A673 (cell line): ENCODE results near the gene BACH2. TPM values are rescaled to one million over a fixed set of nuclear protein-coding genes. Genes with fewer than 3 reads are reported as not detected.

Experiments
- BruUV-seq: library from RNA; stranded (reverse); fragments of 400-500 nt; replicated peaks from 2 replicates; lab custom pipeline; 2021; lab: Mats Ljungman, UMichigan
- CTCF ChIA-PET: fragments of 300-600 bp; sonication (Branson Sonifier 250); formaldehyde crosslinking; loops from one replicate; lab custom pipeline; 2022; ENCODE audit warnings: antibody characterized with exemption; lab: Charles Lee
- POLR2A ChIA-PET: fragments of 300-600 bp; sonication (Branson Sonifier 250); formaldehyde crosslinking; loops from one replicate; lab custom pipeline; 2022; ENCODE audit warnings: antibody characterized with exemption; ENCODE audit not compliant: low non-redundant PET; lab: Charles Lee
- DNase-seq: peaks from one replicate; pipeline ENCODE4 v3.0.0-alpha.2; 2015; ENCODE audit warnings: low spot score
- H3K27ac ChIP-seq: fragments of 200-600 bp; sonication (generic); 2 replicates; pipeline ENCODE4 v1.5.1; 2016; ENCODE audit warnings: mixed run types, low read depth, mild to moderate bottlenecking, mixed read lengths, antibody characterized with exemption, low read length; ENCODE audit not compliant: poor library complexity, severe bottlenecking
- H3K27me3 ChIP-seq: fragments of 200-600 bp; sonication (generic); replicated peaks from 2 replicates; pipeline ENCODE4 v1.6.1; 2017; ENCODE audit warnings: mixed run types, low read depth, mild to moderate bottlenecking, mixed read lengths, antibody characterized with exemption, low read length; ENCODE audit not compliant: insufficient read depth, poor library complexity
- H3K36me3 ChIP-seq: fragments of 200-600 bp; sonication (generic); 2 replicates; pipeline ENCODE4 v1.6.1; 2016; ENCODE audit warnings: mixed run types, mild to moderate bottlenecking, mixed read lengths, antibody characterized with exemption, low read length; ENCODE audit not compliant: insufficient read depth, poor library complexity, severe bottlenecking
- H3K4me1 ChIP-seq: fragments of 200-600 bp; sonication (generic); 2 replicates; pipeline ENCODE4 v1.6.1; 2017; ENCODE audit warnings: mixed run types, mild to moderate bottlenecking, mixed read lengths, antibody characterized with exemption, low read length; ENCODE audit not compliant: insufficient read depth, poor library complexity, severe bottlenecking
- H3K4me3 ChIP-seq: fragments of 200-600 bp; sonication (generic); 2 replicates; pipeline ENCODE4 v1.5.1; 2016; ENCODE audit warnings: low read depth, mixed run types, mild to moderate bottlenecking, mixed read lengths, low read length; ENCODE audit not compliant: poor library complexity, severe bottlenecking
- H3K9me3 ChIP-seq: fragments of 200-600 bp; sonication (generic); 2 replicates; pipeline ENCODE4 v1.6.1; 2016; ENCODE audit warnings: mixed run types, low read depth, mild to moderate bottlenecking, mixed read lengths, antibody characterized with exemption, low read length; ENCODE audit not compliant: poor library complexity, severe bottlenecking
- EZH2 ChIP-seq: fragments of 200-600 bp; sonication (generic); IDR thresholded peaks from 2 replicates; pipeline ENCODE4 v1.6.1; 2017; ENCODE audit warnings: borderline replicate concordance, low read depth, mild to moderate bottlenecking, mixed read lengths, antibody characterized with exemption, low read length; ENCODE audit not compliant: poor library complexity, severe bottlenecking
- intact Hi-C: fragments of 100-400 bp; cut with micrococcal nuclease; formaldehyde crosslinking; loops from one replicate; pipeline ENCODE4 v1.10.0; 2022; ENCODE audit not compliant: unreplicated experiment
- total RNA-seq: library from RNA; stranded (reverse); gene quantifications from 2 replicates; pipeline ENCODE4 v1.2.3, GENCODE V29; 2021
- TF ChIP-seq, protein P1 (sequence below): fragments of 300-800, 200-600 bp; sonication (generic); conservative IDR thresholded peaks from 2 replicates; pipeline ENCODE4 v1.5.1; 2017; ENCODE audit warnings: low read depth, mild to moderate bottlenecking, antibody characterized with exemption, low read length, moderate library complexity, mixed read lengths

BACH2 gene
- total RNA-seq, 1 experiment from 2014 or later, result 0.37 TPM

DNA sequence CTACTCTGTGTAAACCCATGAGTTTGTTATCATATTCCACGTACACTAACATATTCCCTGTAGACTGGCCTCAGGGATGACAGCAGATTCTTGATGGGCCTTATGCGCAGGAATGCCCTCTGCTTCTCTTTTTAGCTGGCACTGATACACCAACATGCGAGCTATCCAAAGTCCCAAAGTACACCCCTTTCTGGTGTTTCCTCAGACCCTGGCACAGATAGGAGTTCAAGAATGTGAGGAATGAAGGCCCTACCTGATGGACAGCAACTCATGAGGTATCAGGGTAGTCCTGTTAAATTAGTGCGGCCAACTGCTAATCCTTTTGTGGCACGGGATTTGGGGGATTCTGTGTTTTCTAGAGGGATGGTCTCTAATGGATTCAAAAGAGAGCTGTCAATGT, 93.0 kb downstream of the BACH2 start:
- no peak for DNase-seq
- Histone ChIP-seq H3K4me3 (no peak overlapping the region), H3K9me3 (no peaks in the 10 kb centered on the region), H3K27ac (no peak overlapping the region), H3K4me1 (no peaks in the 10 kb centered on the region), H3K27me3 (no peaks in the 10 kb centered on the region), H3K36me3 (no peaks in the 10 kb centered on the region)
- ChIA-PET POLR2A (no interaction called here), CTCF (no interaction called here)
- BruUV-seq, result no TSS peak
- intact Hi-C loops, result no loop called here
- TF ChIP-seq, protein P1, sequence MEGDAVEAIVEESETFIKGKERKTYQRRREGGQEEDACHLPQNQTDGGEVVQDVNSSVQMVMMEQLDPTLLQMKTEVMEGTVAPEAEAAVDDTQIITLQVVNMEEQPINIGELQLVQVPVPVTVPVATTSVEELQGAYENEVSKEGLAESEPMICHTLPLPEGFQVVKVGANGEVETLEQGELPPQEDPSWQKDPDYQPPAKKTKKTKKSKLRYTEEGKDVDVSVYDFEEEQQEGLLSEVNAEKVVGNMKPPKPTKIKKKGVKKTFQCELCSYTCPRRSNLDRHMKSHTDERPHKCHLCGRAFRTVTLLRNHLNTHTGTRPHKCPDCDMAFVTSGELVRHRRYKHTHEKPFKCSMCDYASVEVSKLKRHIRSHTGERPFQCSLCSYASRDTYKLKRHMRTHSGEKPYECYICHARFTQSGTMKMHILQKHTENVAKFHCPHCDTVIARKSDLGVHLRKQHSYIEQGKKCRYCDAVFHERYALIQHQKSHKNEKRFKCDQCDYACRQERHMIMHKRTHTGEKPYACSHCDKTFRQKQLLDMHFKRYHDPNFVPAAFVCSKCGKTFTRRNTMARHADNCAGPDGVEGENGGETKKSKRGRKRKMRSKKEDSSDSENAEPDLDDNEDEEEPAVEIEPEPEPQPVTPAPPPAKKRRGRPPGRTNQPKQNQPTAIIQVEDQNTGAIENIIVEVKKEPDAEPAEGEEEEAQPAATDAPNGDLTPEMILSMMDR, result no peak
- no peak for TF ChIP-seq EZH2

- no peak for DNase-seq
- no peak overlapping the region for H3K27ac ChIP-seq
- no peaks in the 10 kb centered on the region for H3K9me3 ChIP-seq
- H3K4me1 ChIP-seq, result no peaks in the 10 kb centered on the region
- intact Hi-C loops, result no loop called here
- CTCF ChIA-PET, result no interaction called here
- BruUV-seq, result no TSS peak
- no peak overlapping the region for H3K4me3 ChIP-seq
- H3K27me3 ChIP-seq, result no peaks in the 10 kb centered on the region
- no peak for TF ChIP-seq EZH2
- TF ChIP-seq, protein P1, result no peak
- H3K36me3 ChIP-seq, result no peaks in the 10 kb centered on the region
- POLR2A ChIA-PET, result no interaction called here
Observed at GRCh38 chr6:90202156-90202555, 94.5 kb downstream of the BACH2 start.

- no peak overlapping the region for H3K4me3 ChIP-seq
- no peaks in the 10 kb centered on the region for H3K9me3 ChIP-seq
- TF ChIP-seq EZH2, result no peak
- TF ChIP-seq, protein P1, result no peak
- no peaks in the 10 kb centered on the region for H3K36me3 ChIP-seq
- H3K4me1 ChIP-seq, result no peaks in the 10 kb centered on the region
- no TSS peak for BruUV-seq
- CTCF ChIA-PET, result no interaction called here
- no peak for DNase-seq
- H3K27me3 ChIP-seq, result no peaks in the 10 kb centered on the region
- intact Hi-C loops, result no loop called here
- no peak overlapping the region for H3K27ac ChIP-seq
- POLR2A ChIA-PET, result no interaction called here
Observed at GRCh38 chr6:90199900-90200299, 96.7 kb downstream of the BACH2 start.
